KOPT-K1 (cell line): ENCODE data around the gene NCBP3.

Experiments
- H3K27ac ChIP-seq: fragments of 200-600 bp; sonication (generic); 2 replicates; pipeline ENCODE4 v1.5.1; 2016; ENCODE audit warnings: antibody characterized with exemption, mild to moderate bottlenecking, low read depth, low read length; ENCODE audit not compliant: poor library complexity, severe bottlenecking
- H3K36me3 ChIP-seq: fragments of 200-600 bp; sonication (generic); 2 replicates; pipeline ENCODE4 v1.5.1; 2017; ENCODE audit warnings: antibody characterized with exemption, mild to moderate bottlenecking, low read length, moderate library complexity; ENCODE audit not compliant: insufficient read depth
- H3K9me3 ChIP-seq: fragments of 200-600 bp; sonication (generic); 2 replicates; pipeline ENCODE4 v1.5.1; 2017; ENCODE audit warnings: antibody characterized with exemption, low read length, mild to moderate bottlenecking; ENCODE audit not compliant: insufficient read depth, poor library complexity, severe bottlenecking

The NCBP3 gene

DNA sequence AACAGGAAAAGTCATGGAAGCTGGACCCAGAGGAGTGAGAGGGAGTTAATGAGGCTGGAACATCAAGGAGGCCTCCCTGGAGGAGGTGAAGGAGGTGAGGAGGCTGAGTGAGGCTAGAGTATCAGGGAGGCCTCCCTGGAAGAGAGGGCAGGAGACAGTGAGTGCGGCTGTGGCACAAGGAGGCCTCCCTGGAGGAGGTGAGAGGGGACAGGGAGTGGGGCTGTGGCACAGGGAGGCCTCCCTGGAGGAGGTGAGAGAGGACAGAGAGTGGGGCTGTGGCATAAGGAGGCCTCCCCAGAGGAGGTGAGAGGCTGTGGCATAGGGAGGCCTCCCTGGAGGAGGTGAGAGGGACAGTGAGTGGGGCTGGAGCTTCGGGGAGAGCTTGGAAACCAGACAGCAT, 41.3 kb upstream of the NCBP3 start:
- no peaks in the 10 kb centered on the region for H3K36me3 ChIP-seq
- H3K9me3 ChIP-seq, result no peaks in the 10 kb centered on the region
- no peak overlapping the region for H3K27ac ChIP-seq

DNA sequence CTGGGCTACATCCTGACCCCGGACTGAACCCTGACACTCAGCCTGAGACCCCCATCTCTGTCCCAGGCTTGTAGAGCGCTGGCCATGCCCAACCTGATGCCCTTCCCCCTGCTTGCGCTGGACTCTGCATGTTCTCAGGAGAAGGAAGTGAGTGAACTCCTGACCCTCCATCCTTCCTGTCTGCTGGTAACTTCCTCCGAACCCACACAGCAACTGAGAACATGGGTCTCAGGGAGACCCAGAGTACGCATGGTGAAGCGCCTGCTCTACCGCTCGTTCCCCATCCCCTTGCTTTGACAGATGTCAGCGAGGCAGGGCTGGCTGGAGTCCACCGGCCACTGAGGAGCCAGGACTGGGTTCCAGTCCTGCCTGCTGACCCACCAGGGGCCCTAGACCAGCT, 40.7 kb upstream of the NCBP3 start:
- no peaks in the 10 kb centered on the region; the same call in 1 of the 2 replicates for H3K36me3 ChIP-seq
- H3K9me3 ChIP-seq, result no peaks in the 10 kb centered on the region
- H3K27ac ChIP-seq, result no peak overlapping the region

DNA sequence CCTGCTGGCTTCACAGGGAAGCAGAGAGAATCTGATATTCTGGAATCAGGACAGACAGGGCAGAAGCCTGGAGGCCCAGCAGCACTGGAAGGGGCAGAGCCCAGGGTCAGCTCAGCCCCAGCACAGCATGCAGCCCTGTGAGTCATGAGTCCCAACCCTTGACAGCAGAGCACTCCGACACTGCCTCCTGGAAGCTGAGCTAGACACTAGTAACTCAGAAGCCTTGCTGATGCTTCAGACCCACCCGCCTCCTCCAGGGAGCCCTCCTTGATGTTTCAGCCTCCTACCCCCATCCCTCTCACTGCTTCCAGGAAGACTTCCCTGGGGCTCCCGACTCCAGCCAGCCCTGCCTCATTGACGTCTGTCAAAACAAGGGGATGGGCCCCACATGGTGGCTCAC, 39.9 kb upstream of the NCBP3 start:
- Histone ChIP-seq H3K9me3 (no peaks in the 10 kb centered on the region), H3K36me3 (no peaks in the 10 kb centered on the region; the same call in 1 of the 2 replicates), H3K27ac (no peak overlapping the region)

DNA sequence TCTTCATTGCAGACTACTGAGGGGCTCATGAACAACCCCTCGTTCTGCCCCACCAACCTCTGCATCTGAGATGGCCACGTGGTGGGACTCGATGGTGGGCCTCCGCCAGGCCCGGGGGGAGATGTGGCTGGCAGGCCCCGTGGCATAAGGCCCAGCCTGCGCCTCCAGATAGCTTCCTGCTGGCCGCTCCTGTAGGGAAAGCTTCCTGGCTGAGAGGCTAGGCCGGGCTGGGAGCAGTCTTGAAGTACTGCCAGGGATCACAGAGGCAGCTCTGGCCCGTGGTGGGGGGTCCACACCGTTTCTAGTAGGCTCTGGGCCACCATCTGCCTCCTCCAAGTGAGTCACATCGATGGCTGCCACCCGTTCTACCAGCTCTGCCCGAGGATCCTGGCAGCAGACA, 39.2 kb upstream of the NCBP3 start:
- Histone ChIP-seq H3K36me3 (no peaks in the 10 kb centered on the region; the same call in 1 of the 2 replicates), H3K9me3 (no peaks in the 10 kb centered on the region), H3K27ac (no peak overlapping the region)

DNA sequence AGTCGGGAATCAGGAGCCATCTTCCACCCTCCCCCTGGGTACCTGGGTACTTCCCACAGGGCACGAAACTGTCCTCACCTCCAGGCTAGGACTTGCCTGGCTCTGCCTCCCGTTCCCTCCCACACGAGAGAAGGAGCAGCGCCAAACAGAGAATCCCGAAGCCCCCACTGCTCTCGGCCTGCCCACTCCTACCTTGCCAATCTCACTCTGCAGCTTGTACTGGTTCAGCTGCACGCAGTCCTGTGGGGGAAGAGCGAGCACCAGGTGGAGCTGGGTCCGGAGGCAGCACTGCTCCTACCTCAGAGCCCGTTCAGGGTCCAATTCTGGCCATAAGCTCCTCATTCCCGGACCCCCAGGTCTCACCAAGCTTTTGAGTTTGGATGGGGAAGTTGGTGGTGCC, 38.1 kb upstream of the NCBP3 start:
- H3K36me3 ChIP-seq, result no peaks in the 10 kb centered on the region; the same call in 1 of the 2 replicates
- no peaks in the 10 kb centered on the region for H3K9me3 ChIP-seq
- no peak overlapping the region for H3K27ac ChIP-seq

DNA sequence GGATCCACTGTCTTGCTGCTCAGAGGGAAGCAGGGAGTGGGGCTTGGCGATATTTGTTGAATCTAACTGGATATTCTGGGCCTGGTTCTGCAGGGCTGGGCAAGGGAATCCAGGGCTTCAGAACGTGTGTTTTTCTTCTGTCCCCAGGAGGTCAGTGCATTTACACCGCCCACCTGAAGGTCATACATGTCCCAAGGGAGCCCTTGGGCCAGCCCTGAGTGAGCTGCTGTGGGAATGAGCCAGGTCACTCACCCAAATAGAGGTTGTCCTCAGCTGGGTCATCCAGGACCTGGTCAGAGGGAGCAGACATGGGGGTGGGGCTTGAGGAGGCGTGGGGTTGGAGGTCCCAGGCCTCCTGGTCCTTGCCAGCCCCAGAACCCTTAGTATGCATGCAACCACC, 36.2 kb upstream of the NCBP3 start:
- Histone ChIP-seq H3K9me3 (no peaks in the 10 kb centered on the region), H3K36me3 (no peaks in the 10 kb centered on the region; the same call in 1 of the 2 replicates), H3K27ac (no peak overlapping the region)

DNA sequence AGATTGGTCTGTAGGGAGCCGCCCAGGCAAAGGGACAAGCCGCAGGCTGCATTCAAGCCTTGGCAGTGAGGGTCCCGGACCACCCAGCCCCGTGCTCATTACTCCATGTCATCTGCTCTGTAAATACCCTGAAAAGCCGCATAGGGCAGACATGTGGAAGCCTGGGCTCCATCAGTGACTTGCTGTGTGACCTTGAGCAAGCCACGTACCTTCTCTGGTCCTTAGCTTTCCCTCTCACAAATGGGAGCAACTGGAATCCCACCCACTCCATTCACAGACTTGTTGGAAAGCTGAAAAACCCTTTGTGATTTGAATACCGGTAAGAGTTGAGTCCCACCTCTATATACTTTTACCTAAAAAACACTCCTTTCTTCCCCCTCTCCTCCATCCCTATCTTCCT, 34.9 kb upstream of the NCBP3 start:
- Histone ChIP-seq H3K27ac (no peak overlapping the region), H3K9me3 (no peaks in the 10 kb centered on the region), H3K36me3 (no peaks in the 10 kb centered on the region; the same call in 1 of the 2 replicates)

DNA sequence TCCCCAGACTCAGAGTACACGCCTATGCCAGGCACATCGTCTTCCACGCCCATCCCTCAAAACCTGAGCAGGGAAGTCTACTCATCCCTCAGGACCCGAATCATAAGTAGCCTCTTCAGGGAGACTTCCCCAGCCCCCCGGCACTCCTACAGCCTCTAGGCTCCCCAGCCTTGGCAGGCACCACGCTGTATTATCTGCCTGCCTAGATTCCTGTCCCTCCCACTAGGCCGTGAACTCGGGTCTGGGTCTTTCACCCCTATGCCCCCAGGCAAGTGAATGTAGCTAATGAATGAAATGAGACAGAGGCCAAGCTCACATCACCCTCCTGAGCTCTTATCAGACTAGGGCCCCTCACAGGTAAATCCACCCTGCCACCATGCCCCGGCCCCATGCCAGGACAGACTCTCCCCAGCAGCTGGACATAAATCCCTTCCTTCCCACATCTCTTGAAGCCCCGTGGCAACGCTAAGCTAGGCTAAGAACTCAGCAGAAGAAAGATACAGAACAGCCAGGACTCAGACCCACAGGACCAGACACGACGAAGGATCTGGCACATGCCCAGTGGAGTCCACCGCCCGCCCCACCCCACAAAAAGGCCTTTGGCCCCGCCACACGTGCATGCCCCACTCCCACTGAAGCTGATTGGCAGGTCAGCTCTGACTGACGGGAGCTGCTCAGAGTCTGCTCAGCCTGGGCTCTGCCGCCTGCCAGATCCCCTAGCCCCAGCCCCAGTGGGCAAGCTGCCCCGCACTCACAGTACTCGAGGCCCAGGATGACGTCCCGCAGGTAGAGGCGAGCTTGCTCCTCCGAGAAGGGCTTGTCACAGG, 33.8 kb upstream of the NCBP3 start:
- no peak overlapping the region for H3K27ac ChIP-seq
- no peaks in the 10 kb centered on the region; the same call in 1 of the 2 replicates for H3K36me3 ChIP-seq
- H3K9me3 ChIP-seq, result no peaks in the 10 kb centered on the region

DNA sequence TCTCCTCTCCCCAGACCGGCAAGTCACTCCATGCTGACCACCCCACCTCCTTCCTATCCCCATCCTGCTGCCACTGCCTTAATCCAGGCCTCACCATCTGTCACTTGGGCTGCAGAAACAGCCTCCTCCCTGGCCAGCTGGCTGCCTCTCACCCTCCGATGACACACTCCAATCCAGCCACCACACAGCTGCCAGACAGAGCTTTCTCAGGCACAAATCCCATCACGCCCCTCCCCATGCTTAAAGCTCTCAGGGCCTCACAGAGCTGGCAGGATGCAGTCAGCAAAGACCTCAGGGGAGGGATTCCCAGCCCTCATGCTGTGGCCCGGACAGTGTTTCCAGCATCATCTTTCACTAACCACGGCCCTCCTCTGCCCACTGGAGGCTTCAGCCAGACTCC, 33.1 kb upstream of the NCBP3 start:
- no peak overlapping the region for H3K27ac ChIP-seq
- H3K36me3 ChIP-seq, result no peaks in the 10 kb centered on the region; the same call in 1 of the 2 replicates
- H3K9me3 ChIP-seq, result no peaks in the 10 kb centered on the region

DNA sequence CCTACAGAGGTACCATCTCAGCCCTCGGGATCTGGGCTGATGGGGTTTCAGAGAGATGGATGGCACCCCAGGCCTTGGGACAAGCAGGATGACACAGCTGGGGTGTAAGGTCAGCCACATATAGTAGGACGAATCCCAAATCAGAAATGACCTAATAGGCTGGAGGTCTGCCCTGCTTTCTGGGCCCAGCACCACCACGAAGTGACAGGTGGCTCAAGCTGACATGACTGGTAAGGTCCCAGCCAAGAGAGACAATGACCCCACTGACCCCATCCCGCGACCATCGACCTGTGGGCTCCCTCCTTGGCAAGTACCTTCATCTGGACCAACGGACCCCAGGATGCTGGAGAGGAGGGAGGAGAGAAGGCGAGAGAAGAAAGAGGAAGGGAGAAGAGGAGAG, 31.2 kb upstream of the NCBP3 start:
- Histone ChIP-seq H3K9me3 (no peaks in the 10 kb centered on the region), H3K36me3 (peaks cover 7% of the 10 kb centered on the region; the same call in 1 of the 2 replicates), H3K27ac (no peak overlapping the region)

DNA sequence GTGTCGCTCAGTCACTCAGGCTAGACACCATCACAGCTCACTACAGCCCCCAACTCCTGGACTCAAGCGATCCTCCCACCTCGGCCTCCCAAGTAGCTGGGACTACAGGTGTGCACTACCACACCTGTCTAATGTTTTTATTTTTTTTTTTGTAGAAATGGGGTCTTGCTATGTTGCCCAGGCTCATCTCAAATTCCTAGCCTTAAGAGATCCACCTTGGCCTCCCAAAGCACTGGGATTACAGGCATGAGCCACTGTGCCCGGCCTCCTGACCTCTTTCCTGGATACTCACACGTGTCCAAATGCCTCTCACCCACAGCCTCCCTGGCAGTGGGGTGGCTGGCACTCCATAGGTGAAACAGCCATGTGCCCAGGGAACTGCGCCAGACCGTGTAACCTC, 29.3 kb upstream of the NCBP3 start:
- peaks cover 8% of the 10 kb centered on the region; the same call in 1 of the 2 replicates for H3K36me3 ChIP-seq

DNA sequence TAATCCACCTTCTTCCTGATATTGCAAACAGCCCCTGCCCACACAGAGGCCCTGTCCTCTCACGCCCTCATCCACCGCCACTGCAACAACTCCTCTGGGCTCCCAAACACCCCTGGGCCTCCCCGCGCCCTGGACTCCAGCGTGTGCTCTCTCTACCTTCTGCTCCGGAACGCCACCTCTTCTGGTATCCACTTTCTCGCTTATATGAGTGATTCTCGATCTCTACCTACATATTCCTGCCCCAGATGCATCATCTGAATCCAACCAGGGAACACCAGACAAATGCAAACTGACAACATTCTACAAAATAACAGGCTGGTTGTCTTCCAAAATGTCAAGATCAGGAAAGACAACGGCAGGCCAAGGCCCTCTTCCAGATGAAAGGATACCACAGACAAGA, 27.8 kb upstream of the NCBP3 start:
- H3K36me3 ChIP-seq, result peaks cover 8% of the 10 kb centered on the region; the same call in 1 of the 2 replicates

More for the DNA sequence above, 29.3 kb upstream of the NCBP3 start:
- Histone ChIP-seq H3K27ac (no peak overlapping the region), H3K9me3 (no peaks in the 10 kb centered on the region)

DNA sequence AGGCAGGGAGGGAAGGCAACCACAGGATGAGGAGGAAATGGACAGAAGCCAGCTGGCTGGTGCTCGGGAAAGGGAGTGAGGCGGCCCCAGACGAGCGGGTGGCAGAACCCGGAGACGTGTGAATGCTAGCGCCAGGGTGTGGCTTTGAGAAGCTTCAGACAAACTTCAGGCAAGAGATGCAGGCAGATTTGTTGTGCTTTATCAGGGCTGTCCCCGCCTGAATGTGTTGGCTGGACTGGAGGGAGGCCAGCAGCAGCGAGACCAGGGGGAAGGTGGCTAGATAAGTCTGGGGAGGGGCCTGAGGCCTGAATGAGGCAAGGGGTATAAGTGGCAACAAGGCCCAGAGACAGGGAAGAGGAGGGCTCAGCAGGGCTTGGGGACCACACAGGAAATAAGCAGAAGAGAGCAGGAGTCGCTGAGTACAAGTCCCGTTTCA, 24.8 kb upstream of the NCBP3 start:
- Histone ChIP-seq H3K9me3 (no peaks in the 10 kb centered on the region), H3K27ac (peak overlapping the region; percentile 59), H3K36me3 (peaks cover 8% of the 10 kb centered on the region; the same call in 1 of the 2 replicates)

More for the DNA sequence above, 27.8 kb upstream of the NCBP3 start:
- Histone ChIP-seq H3K9me3 (no peaks in the 10 kb centered on the region), H3K27ac (no peak overlapping the region)

DNA sequence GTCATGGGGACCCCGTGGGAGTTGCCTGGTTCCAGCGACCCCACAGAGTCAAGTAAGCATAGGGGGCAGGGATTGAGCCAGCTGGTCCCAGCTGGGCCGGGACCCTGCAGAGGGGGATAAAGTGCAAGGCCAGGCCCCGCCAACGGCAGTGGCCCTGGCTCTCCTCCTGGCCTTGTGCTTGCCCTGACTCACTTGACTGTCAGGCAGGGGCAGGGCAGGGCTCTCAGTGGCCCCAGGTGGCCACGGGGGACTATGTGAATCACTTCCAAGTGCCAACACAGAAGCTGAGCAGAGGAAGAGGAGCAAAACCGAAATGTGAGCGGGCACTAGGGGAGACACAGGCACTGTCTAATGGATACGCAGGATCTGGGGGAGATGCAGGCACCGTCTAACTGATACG, 21.6 kb upstream of the NCBP3 start:
- H3K27ac ChIP-seq, result no peak overlapping the region
- no peaks in the 10 kb centered on the region for H3K9me3 ChIP-seq
- H3K36me3 ChIP-seq, result peaks cover 5% of the 10 kb centered on the region; the same call in 1 of the 2 replicates

DNA sequence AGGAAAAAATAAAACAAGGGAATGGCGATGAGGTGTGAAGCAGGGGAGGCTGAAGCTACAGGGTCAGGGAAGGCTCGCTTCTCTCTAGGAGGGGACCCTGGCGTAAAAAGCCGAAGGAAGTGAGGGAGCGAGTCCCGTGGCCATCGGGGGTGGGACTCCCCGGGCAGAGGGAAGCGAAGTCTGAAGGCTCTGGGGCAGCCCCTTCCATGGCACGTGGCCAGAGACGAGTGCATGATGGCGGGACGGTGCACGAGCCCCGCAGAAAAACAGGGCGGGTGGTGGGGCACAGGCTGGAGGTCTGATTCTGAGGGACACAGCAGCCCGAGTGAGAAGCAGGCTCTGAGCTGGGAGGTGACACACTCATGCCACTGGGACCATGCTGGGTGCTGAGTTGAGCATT, 21.1 kb upstream of the NCBP3 start:
- H3K27ac ChIP-seq, result no peak overlapping the region
- no peaks in the 10 kb centered on the region for H3K36me3 ChIP-seq
- no peaks in the 10 kb centered on the region for H3K9me3 ChIP-seq

DNA sequence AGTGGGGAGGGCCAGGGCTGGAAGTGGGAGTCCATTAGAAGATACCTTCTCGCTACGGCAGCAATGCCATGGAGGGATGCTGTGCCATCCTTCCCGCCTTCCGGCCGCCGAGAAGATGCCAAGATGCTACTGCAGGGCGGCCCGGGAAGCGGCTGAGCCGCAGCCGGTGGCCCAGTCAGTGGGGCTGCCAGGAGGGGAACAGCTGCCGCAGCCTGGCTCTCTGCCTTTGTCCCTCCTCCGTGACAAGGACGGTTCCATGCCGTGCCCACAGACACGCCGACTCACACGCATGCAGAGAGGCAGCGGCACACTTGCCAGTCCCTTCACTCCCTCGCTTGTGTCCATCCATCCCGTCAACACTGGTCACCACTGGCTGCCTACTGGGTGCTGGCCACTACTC, 20.2 kb upstream of the NCBP3 start:
- H3K36me3 ChIP-seq, result no peaks in the 10 kb centered on the region
- H3K27ac ChIP-seq, result no peak overlapping the region
- no peaks in the 10 kb centered on the region for H3K9me3 ChIP-seq
